PC-3 (cell line): Measurements from ENCODE around the gene RNF113B.

Source experiments
- EZH2phosphoT487 ChIP-seq: fragments of 300-600 bp; sonication (generic); IDR thresholded peaks from 2 replicates; pipeline ENCODE4 v1.6.1; 2018; ENCODE audit warnings: mild to moderate bottlenecking, antibody characterized with exemption, low read length, borderline replicate concordance
- TF ChIP-seq, protein P1 (sequence below): fragments of 300-600 bp; sonication (generic); conservative IDR thresholded peaks from 2 replicates; pipeline ENCODE4 v1.5.1; 2017; ENCODE audit warnings: antibody characterized with exemption, low read depth, mild to moderate bottlenecking, low read length

DNA sequence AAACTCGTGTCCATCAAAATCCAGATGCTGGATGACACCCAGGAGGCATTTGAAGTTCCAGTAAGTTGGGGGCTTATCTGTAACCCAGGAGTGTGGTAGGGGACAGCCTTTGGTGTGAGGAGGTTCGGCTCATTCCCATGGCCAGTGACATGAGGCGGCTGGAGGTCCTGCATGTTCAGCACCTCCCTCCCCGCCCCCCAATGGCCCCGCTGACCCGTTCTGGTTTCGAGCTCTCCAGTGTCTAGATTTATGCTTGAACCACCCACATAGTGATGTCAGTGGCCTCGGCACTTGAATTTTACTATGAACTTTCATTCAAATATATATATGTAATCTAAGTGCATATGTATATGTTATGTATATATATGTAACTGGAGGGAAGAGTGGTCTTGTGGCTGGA, 36.3 kb upstream of the RNF113B start:
- TF ChIP-seq, protein P1, sequence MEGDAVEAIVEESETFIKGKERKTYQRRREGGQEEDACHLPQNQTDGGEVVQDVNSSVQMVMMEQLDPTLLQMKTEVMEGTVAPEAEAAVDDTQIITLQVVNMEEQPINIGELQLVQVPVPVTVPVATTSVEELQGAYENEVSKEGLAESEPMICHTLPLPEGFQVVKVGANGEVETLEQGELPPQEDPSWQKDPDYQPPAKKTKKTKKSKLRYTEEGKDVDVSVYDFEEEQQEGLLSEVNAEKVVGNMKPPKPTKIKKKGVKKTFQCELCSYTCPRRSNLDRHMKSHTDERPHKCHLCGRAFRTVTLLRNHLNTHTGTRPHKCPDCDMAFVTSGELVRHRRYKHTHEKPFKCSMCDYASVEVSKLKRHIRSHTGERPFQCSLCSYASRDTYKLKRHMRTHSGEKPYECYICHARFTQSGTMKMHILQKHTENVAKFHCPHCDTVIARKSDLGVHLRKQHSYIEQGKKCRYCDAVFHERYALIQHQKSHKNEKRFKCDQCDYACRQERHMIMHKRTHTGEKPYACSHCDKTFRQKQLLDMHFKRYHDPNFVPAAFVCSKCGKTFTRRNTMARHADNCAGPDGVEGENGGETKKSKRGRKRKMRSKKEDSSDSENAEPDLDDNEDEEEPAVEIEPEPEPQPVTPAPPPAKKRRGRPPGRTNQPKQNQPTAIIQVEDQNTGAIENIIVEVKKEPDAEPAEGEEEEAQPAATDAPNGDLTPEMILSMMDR = no peak
- TF ChIP-seq EZH2phosphoT487 = no peak
